ENCODE data around the gene CTSL.

DNA sequence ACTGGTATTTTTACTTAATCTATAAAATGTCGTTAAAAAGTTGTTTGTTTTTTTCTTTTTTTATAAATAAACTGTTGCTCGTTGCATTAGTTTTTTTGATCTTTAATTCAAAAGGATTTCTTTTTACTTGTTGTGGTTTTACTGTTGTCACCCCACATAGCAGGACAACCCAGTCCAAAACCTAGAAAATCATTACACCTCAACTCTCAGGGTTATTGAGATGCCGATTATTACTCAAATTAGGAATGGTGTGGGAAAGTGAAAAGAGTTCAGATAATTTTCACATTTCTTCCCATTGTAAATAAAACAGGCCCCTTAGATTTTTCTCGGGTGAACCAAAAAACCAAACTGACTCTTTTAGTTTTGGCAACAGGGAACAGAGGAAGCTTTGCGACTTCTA lies 17.4 kb upstream of the CTSL start:
- TF ChIP-seq, protein P1, sequence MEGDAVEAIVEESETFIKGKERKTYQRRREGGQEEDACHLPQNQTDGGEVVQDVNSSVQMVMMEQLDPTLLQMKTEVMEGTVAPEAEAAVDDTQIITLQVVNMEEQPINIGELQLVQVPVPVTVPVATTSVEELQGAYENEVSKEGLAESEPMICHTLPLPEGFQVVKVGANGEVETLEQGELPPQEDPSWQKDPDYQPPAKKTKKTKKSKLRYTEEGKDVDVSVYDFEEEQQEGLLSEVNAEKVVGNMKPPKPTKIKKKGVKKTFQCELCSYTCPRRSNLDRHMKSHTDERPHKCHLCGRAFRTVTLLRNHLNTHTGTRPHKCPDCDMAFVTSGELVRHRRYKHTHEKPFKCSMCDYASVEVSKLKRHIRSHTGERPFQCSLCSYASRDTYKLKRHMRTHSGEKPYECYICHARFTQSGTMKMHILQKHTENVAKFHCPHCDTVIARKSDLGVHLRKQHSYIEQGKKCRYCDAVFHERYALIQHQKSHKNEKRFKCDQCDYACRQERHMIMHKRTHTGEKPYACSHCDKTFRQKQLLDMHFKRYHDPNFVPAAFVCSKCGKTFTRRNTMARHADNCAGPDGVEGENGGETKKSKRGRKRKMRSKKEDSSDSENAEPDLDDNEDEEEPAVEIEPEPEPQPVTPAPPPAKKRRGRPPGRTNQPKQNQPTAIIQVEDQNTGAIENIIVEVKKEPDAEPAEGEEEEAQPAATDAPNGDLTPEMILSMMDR (IDR thresholded peaks at IDR 0.05; ENCODE audit: low read length) = no peak
- no peak for TF ChIP-seq EZH2 (IDR thresholded peaks at IDR 0.05; ENCODE audit: borderline replicate concordance, low read length)

Measured in OCI-LY1 (cell line).